HepG2 (cell line): ENCODE results near the gene CUL9. TPM values are rescaled to one million over a fixed set of nuclear protein-coding genes. Genes with fewer than 3 reads are reported as not detected.
A peak's percentile ranks its signal among the peaks of the same experiment; 100 is the strongest.

Experiments
- CBX1 ChIP-seq: IDR thresholded peaks from one replicate; pipeline ENCODE4 v1.6.1; 2016; ENCODE audit warnings: antibody characterized with exemption, low read depth
- DR1 ChIP-seq: sonication (generic); formaldehyde crosslinking; IDR thresholded peaks from 2 replicates; pipeline ENCODE4 v1.8.0; 2021; ENCODE audit warnings: mild to moderate bottlenecking, missing genetic modification reagents, inconsistent platforms
- ELF1 ChIP-seq: sonication (generic); formaldehyde crosslinking; IDR thresholded peaks from 2 replicates; pipeline ENCODE4 v1.4.0; 2020; ENCODE audit warnings: missing genetic modification reagents
- ELF3 ChIP-seq: IDR thresholded peaks from 2 replicates; pipeline ENCODE4 v1.6.1; 2016; ENCODE audit warnings: missing genetic modification reagents, missing compliant biosample characterization
- EP300 ChIP-seq, 3 experiments: sonication (generic) in 1 of 3; formaldehyde crosslinking in 1 of 3; IDR thresholded peaks; 2 replicates each; pipeline versions ENCODE4 v1.5.1 to v1.6.1; 2011 to 2020; ENCODE audit warnings: low read depth in 2 of 3, low read length in 2 of 3, borderline replicate concordance in 1 of 3, improper control_type of control experiment in 1 of 3, mild to moderate bottlenecking in 1 of 3, missing genetic modification reagents in 1 of 3, moderate library complexity in 1 of 3
- MAFF ChIP-seq: IDR thresholded peaks from 2 replicates; pipeline ENCODE4 v1.6.1; 2011; ENCODE audit warnings: low read depth, low read length, improper control_type of control experiment
- SNAI1 ChIP-seq: sonication (generic); formaldehyde crosslinking; IDR thresholded peaks from 2 replicates; pipeline ENCODE4 v1.5.0; 2020; ENCODE audit warnings: mild to moderate bottlenecking, missing genetic modification reagents, borderline replicate concordance
- SOX13 ChIP-seq, 3 experiments: fragments of 450-650 bp in 1 of 3; sonication (generic) in 1 of 3; formaldehyde crosslinking in 1 of 3; IDR thresholded peaks in 2 of 3; conservative IDR thresholded peaks in 1 of 3; 2 replicates each; pipeline versions ENCODE4 v1.5.0 to v1.6.1; 2016 to 2020; ENCODE audit warnings: antibody characterized with exemption in 1 of 3, mild to moderate bottlenecking in 1 of 3, missing compliant biosample characterization in 1 of 3, missing genetic modification reagents in 1 of 3, moderate library complexity in 1 of 3
- SP140L ChIP-seq: sonication (generic); formaldehyde crosslinking; IDR thresholded peaks from 2 replicates; pipeline ENCODE4 v1.4.0; 2020; ENCODE audit warnings: missing genetic modification reagents, borderline replicate concordance
- SRSF9 ChIP-seq: fragments of 200-400 bp; formaldehyde crosslinking; IDR thresholded peaks from 2 replicates; pipeline ENCODE4 v1.6.1; 2018; ENCODE audit warnings: borderline replicate concordance, mild to moderate bottlenecking, low read depth, low read length; ENCODE audit not compliant: insufficient read depth, poor library complexity, severe bottlenecking
- ZC3H13 ChIP-seq: sonication (generic); formaldehyde crosslinking; IDR thresholded peaks from 2 replicates; pipeline ENCODE4 v1.8.1; 2023; ENCODE audit warnings: mild to moderate bottlenecking, missing genetic modification reagents, moderate library complexity
- ZNF564 ChIP-seq: sonication (generic); formaldehyde crosslinking; IDR thresholded peaks from 2 replicates; pipeline ENCODE4 v1.8.1; 2023; ENCODE audit warnings: mild to moderate bottlenecking, missing genetic modification reagents
- ZNF768 ChIP-seq: sonication (generic); formaldehyde crosslinking; IDR thresholded peaks from 2 replicates; pipeline ENCODE4 v1.4.0; 2020; ENCODE audit warnings: missing genetic modification reagents
- ZNF773 ChIP-seq: sonication (generic); formaldehyde crosslinking; IDR thresholded peaks from 2 replicates; pipeline ENCODE4 v1.4.0; 2020; ENCODE audit warnings: missing genetic modification reagents, borderline replicate concordance
- ZNF788 ChIP-seq: sonication (generic); formaldehyde crosslinking; IDR thresholded peaks from 2 replicates; pipeline ENCODE4 v1.5.0; 2020; ENCODE audit warnings: mild to moderate bottlenecking, missing genetic modification reagents, borderline replicate concordance
- polyA plus RNA-seq, 8 experiments: library from polyadenylated mRNA; depleted of rRNA in 3 of 8; stranded (reverse) in 7 of 8; unstranded in 1 of 8; fragments of >200 nt; fragmentation: Illumina TruSeq in 4 of 8; extraction: Trizol in 4 of 8; gene quantifications; 2 replicates each; pipeline versions ENCODE4 v1.2.1 to v1.2.3, GENCODE V29; 2011 to 2016; ENCODE audit warnings: low read depth in 4 of 8, missing spikeins in 1 of 8, mixed read lengths in 1 of 8; ENCODE audit not compliant: insufficient read depth in 1 of 8
- total RNA-seq, 5 experiments: library from RNA; depleted of rRNA; stranded (reverse); fragments of >200 nt; fragmentation: Illumina TruSeq; extraction: Trizol; gene quantifications; 2 replicates each; pipeline ENCODE4 v1.2.3, GENCODE V29; 2016; ENCODE audit warnings: low read depth in 1 of 5
- TF ChIP-seq, protein P1 (sequence below): sonication (generic); formaldehyde crosslinking; IDR thresholded peaks from 2 replicates; pipeline ENCODE4 v1.5.1; 2020; ENCODE audit warnings: mild to moderate bottlenecking, moderate library complexity, missing genetic modification reagents
- TF ChIP-seq, protein P2 (sequence below): sonication (generic); formaldehyde crosslinking; IDR thresholded peaks from 2 replicates; pipeline ENCODE4 v1.8.0; 2022; ENCODE audit warnings: missing genetic modification reagents, mild to moderate bottlenecking, inconsistent platforms, borderline replicate concordance
- TF ChIP-seq, protein P3 (sequence below): fragments of 450-650 bp; IDR thresholded peaks from 2 replicates; pipeline ENCODE4 v1.6.1; 2016
- TF ChIP-seq, protein P4 (sequence below): sonication (generic); formaldehyde crosslinking; conservative IDR thresholded peaks from 2 replicates; pipeline ENCODE4 v1.4.0; 2020; ENCODE audit warnings: missing genetic modification reagents
- TF ChIP-seq, protein P5 (sequence below): sonication (generic); formaldehyde crosslinking; IDR thresholded peaks from 2 replicates; pipeline ENCODE4 v1.5.0; 2020; ENCODE audit warnings: mild to moderate bottlenecking, missing genetic modification reagents

The CUL9 gene
- total and polyA plus RNA-seq, 2 of the 13 experiments (the other 11 are each of a cell fraction or from before 2014, with no cell fraction given): 11.4 to 13.7 TPM

DNA sequence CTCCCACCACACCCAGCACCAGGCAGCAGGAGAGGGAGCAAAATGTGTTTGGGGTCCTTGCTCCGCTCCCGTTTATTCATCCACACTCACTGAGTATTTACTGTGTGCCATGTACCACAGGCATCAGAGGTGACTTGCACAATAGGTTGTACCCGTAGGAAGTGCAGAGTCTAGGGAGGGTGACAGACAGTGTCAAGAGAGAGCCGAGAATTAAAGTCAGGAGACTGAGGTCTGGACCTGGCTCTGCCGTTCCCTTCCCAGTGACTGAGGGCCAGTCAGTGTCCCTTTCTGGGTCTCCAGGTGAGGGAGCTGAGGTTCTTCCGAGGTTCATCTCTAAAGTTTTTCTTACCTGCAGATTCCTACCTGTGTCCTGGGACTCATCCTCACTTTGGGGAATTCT lies 83.6 kb downstream of the CUL9 start (continued):
- TF ChIP-seq ZC3H13 (CRISPR knock-in tag) (no peak), SP140L (no peak), ELF3 (CRISPR knock-in tag) (0 out of 2 replicates have a peak, but pooled peaks have one; percentile 21), EP300 (IDR thresholded peaks at IDR 0.05; ENCODE audit: low read depth in 2 of 2, low read length in 2 of 2) (peak in 1 of 2 experiments; percentile 61; a peak in 2 of 4 replicates), EP300 (CRISPR knock-in tag; IDR thresholded peaks at IDR 0.05; ENCODE audit: borderline replicate concordance) (peak; percentile 24; the same call in 1 of the 2 replicates), ZNF564 (CRISPR knock-in tag) (no peak), CBX1 (no peak), ZNF768 (CRISPR knock-in tag) (no peak), ZNF773 (CRISPR knock-in tag) (no peak), MAFF (no peak), DR1 (CRISPR knock-in tag) (no peak), ELF1 (CRISPR knock-in tag) (peak; percentile 25), SOX13 (IDR thresholded peaks at IDR 0.05) (no peak), SOX13 (CRISPR knock-in tag; conservative IDR thresholded peaks at IDR 0.05 in 1 of 2, IDR thresholded peaks at IDR 0.05 in 1 of 2) (peak in 1 of 2 experiments; percentile 63; a peak in 2 of 4 replicates), SRSF9 (no peak), SNAI1 (CRISPR knock-in tag) (no peak), ZNF788 (CRISPR knock-in tag) (no peak)
- TF ChIP-seq, protein P1, sequence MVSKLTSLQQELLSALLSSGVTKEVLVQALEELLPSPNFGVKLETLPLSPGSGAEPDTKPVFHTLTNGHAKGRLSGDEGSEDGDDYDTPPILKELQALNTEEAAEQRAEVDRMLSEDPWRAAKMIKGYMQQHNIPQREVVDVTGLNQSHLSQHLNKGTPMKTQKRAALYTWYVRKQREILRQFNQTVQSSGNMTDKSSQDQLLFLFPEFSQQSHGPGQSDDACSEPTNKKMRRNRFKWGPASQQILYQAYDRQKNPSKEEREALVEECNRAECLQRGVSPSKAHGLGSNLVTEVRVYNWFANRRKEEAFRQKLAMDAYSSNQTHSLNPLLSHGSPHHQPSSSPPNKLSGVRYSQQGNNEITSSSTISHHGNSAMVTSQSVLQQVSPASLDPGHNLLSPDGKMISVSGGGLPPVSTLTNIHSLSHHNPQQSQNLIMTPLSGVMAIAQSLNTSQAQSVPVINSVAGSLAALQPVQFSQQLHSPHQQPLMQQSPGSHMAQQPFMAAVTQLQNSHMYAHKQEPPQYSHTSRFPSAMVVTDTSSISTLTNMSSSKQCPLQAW (CRISPR knock-in tag): no peak
- TF ChIP-seq, protein P2, sequence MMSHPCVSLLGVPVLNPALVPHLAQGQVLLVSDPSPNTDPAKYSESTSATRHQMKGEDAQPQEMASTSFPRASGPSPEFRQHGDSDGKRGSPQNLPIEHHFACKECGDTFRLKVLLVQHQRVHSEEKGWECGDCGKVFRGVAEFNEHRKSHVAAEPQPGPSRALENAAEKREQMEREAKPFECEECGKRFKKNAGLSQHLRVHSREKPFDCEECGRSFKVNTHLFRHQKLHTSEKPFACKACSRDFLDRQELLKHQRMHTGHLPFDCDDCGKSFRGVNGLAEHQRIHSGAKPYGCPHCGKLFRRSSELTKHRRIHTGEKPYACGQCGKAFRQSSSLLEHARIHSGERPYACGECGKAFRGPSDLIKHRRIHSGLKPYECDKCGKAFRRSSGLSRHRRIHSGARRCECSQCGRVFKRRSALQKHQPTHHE (CRISPR knock-in tag): no peak
- TF ChIP-seq, protein P3, sequence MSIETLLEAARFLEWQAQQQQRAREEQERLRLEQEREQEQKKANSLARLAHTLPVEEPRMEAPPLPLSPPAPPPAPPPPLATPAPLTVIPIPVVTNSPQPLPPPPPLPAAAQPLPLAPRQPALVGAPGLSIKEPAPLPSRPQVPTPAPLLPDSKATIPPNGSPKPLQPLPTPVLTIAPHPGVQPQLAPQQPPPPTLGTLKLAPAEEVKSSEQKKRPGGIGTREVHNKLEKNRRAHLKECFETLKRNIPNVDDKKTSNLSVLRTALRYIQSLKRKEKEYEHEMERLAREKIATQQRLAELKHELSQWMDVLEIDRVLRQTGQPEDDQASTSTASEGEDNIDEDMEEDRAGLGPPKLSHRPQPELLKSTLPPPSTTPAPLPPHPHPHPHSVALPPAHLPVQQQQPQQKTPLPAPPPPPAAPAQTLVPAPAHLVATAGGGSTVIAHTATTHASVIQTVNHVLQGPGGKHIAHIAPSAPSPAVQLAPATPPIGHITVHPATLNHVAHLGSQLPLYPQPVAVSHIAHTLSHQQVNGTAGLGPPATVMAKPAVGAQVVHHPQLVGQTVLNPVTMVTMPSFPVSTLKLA: no peak
- TF ChIP-seq, protein P4, sequence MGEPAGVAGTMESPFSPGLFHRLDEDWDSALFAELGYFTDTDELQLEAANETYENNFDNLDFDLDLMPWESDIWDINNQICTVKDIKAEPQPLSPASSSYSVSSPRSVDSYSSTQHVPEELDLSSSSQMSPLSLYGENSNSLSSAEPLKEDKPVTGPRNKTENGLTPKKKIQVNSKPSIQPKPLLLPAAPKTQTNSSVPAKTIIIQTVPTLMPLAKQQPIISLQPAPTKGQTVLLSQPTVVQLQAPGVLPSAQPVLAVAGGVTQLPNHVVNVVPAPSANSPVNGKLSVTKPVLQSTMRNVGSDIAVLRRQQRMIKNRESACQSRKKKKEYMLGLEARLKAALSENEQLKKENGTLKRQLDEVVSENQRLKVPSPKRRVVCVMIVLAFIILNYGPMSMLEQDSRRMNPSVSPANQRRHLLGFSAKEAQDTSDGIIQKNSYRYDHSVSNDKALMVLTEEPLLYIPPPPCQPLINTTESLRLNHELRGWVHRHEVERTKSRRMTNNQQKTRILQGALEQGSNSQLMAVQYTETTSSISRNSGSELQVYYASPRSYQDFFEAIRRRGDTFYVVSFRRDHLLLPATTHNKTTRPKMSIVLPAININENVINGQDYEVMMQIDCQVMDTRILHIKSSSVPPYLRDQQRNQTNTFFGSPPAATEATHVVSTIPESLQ (CRISPR knock-in tag): no peak
- TF ChIP-seq, protein P5, sequence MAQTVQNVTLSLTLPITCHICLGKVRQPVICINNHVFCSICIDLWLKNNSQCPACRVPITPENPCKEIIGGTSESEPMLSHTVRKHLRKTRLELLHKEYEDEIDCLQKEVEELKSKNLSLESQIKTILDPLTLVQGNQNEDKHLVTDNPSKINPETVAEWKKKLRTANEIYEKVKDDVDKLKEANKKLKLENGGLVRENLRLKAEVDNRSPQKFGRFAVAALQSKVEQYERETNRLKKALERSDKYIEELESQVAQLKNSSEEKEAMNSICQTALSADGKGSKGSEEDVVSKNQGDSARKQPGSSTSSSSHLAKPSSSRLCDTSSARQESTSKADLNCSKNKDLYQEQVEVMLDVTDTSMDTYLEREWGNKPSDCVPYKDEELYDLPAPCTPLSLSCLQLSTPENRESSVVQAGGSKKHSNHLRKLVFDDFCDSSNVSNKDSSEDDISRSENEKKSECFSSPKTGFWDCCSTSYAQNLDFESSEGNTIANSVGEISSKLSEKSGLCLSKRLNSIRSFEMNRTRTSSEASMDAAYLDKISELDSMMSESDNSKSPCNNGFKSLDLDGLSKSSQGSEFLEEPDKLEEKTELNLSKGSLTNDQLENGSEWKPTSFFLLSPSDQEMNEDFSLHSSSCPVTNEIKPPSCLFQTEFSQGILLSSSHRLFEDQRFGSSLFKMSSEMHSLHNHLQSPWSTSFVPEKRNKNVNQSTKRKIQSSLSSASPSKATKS (CRISPR knock-in tag): no peak
